Measurements from ENCODE around the gene CD47. TPM values are rescaled to one million over a fixed set of nuclear protein-coding genes. Genes with fewer than 3 reads are reported as not detected.

Gene CD47
- polyA plus RNA-seq, 1 of the 3 experiments (the other 2 are of a cell fraction), result 19.6 TPM

GRCh38 chr3:108055931-108056330 is 34.9 kb downstream of the CD47 start:
- POLR2A ChIA-PET, result no interaction called here
- H3K9me2 ChIP-seq, result no peaks in the 10 kb centered on the region
- no peak overlapping the region for H3K27ac ChIP-seq (ENCODE audit: low read depth in 2 of 2, low read length in 1 of 2)
- no peak overlapping the region for H3K4me2 ChIP-seq
- CTCF ChIA-PET, result no interaction called here
- H3K4me3 ChIP-seq (ENCODE audit: low read depth in 2 of 2, low read length in 1 of 2), result no peak overlapping the region
- H3K79me2 ChIP-seq (ENCODE audit: insufficient read depth), result no peaks in the 10 kb centered on the region
- H3F3A ChIP-seq (replicated peaks; ENCODE audit: insufficient read depth), result no peaks in the 10 kb centered on the region
- no peaks in the 10 kb centered on the region for H3K27me3 ChIP-seq (ENCODE audit: insufficient read depth)
- DNase-seq, result no peak
- H3K36me3 ChIP-seq (replicated peaks in 1 of 2; ENCODE audit: control insufficient read depth in 1 of 2, insufficient read depth in 2 of 2, low read length in 1 of 2), result peaks cover 26 to 54% of the 10 kb centered on the region in 2 experiments
- TF ChIP-seq USF2 (IDR thresholded peaks at IDR 0.05; ENCODE audit: borderline replicate concordance, low read depth, low read length), result no peak
- TF ChIP-seq REST (IDR thresholded peaks at IDR 0.05; ENCODE audit: low read depth, low read length), result no peak
- no peak for TF ChIP-seq EP300 (IDR thresholded peaks at IDR 0.05; ENCODE audit: borderline replicate concordance in 1 of 2, low read depth in 1 of 2, low read length in 1 of 2)
- TF ChIP-seq PBX3 (IDR thresholded peaks at IDR 0.05), result no peak
- TF ChIP-seq IRF3 (IDR thresholded peaks at IDR 0.05; ENCODE audit: low read depth, low read length), result no peak
- H3K4me1 ChIP-seq (ENCODE audit: control insufficient read depth in 1 of 2, insufficient read depth in 2 of 2, low read depth in 1 of 2, low read length in 1 of 2), result no peaks in the 10 kb centered on the region
- no peaks in the 10 kb centered on the region for H3K9me3 ChIP-seq
- H3K9ac ChIP-seq, result no peak overlapping the region
- WGBS (ENCODE audit: low lambda C conversion rate), result 98% methylated on average over 3 of the region's 3 CpGs
- H2AFZ ChIP-seq (ENCODE audit: low read depth), result no peak overlapping the region
- no peaks in the 10 kb centered on the region for H4K20me1 ChIP-seq (ENCODE audit: insufficient read depth)

GRCh38 chr3:108054935-108055334 is 35.9 kb downstream of the CD47 start:
- no peaks in the 10 kb centered on the region for H3K27me3 ChIP-seq (ENCODE audit: insufficient read depth)
- no peaks in the 10 kb centered on the region for H3K79me2 ChIP-seq (ENCODE audit: insufficient read depth)
- H4K20me1 ChIP-seq (ENCODE audit: insufficient read depth), result no peaks in the 10 kb centered on the region
- no peak overlapping the region for H3K27ac ChIP-seq (ENCODE audit: low read depth in 2 of 2, low read length in 1 of 2)
- ChIA-PET CTCF (no interaction called here), POLR2A (no interaction called here)
- WGBS (ENCODE audit: low lambda C conversion rate), result 82% methylated on average over 2 of the region's 2 CpGs
- H3K9me2 ChIP-seq, result no peaks in the 10 kb centered on the region
- H3K4me1 ChIP-seq (ENCODE audit: control insufficient read depth in 1 of 2, insufficient read depth in 2 of 2, low read depth in 1 of 2, low read length in 1 of 2), result no peaks in the 10 kb centered on the region
- H2AFZ ChIP-seq (ENCODE audit: low read depth), result no peak overlapping the region
- no peaks in the 10 kb centered on the region for H3K9me3 ChIP-seq
- TF ChIP-seq RFX5 (IDR thresholded peaks at IDR 0.05; ENCODE audit: low read length), result no peak
- no peak for TF ChIP-seq SIN3A (IDR thresholded peaks at IDR 0.05; ENCODE audit: borderline replicate concordance, low read depth, low read length)
- no peak for TF ChIP-seq TCF12 (IDR thresholded peaks at IDR 0.05)
- no peak for TF ChIP-seq RAD21 (IDR thresholded peaks at IDR 0.05; ENCODE audit: low read length)
- TF ChIP-seq TEAD4 (IDR thresholded peaks at IDR 0.05; ENCODE audit: borderline replicate concordance, insufficient read depth), result no peak
- no peak for TF ChIP-seq GABPA (IDR thresholded peaks at IDR 0.05; ENCODE audit: low read depth)
- no peak for TF ChIP-seq FOXJ3 (CRISPR knock-in tag; IDR thresholded peaks at IDR 0.05)
- no peak for TF ChIP-seq TAF1 (IDR thresholded peaks at IDR 0.05; ENCODE audit: borderline replicate concordance, low read depth, low read length)
- no peak for TF ChIP-seq POLR2AphosphoS5 (IDR thresholded peaks at IDR 0.05; ENCODE audit: low read depth, low read length)
- TF ChIP-seq EZH2phosphoT487 (IDR thresholded peaks at IDR 0.05; ENCODE audit: borderline replicate concordance, low read depth), result no peak
- peaks cover 18 to 49% of the 10 kb centered on the region in 2 experiments for H3K36me3 ChIP-seq (replicated peaks in 1 of 2; ENCODE audit: control insufficient read depth in 1 of 2, insufficient read depth in 2 of 2, low read length in 1 of 2)
- H3K4me2 ChIP-seq, result no peak overlapping the region
- no peak overlapping the region for H3K4me3 ChIP-seq (ENCODE audit: low read depth in 2 of 2, low read length in 1 of 2)
- H3F3A ChIP-seq (replicated peaks; ENCODE audit: insufficient read depth), result no peaks in the 10 kb centered on the region
- no peak overlapping the region for H3K9ac ChIP-seq
- no peak for DNase-seq

Data from SK-N-SH (cell line).